ENCODE results near the gene ARL14. TPM values are rescaled to one million over a fixed set of nuclear protein-coding genes. Genes with fewer than 3 reads are reported as not detected.

ARL14 gene
- total and polyA plus RNA-seq, 2 donors (not counting 1 experiment from before 2014, with no cell fraction given) = not detected

GRCh38 chr3:160691151-160691550 is 14.2 kb downstream of the ARL14 start:
- TF ChIP-seq EZH2 (IDR thresholded peaks at IDR 0.05; ENCODE audit: low read length, missing control alignments) = no peak
- no peak for TF ChIP-seq CTCF (conservative IDR thresholded peaks at IDR 0.05 in 1 of 2, IDR thresholded peaks at IDR 0.05 in 1 of 2; ENCODE audit: low read depth in 1 of 2, low read length in 2 of 2)
- no peak for DNase-seq (ENCODE audit: low read depth in 2 of 2)
- H3K9ac ChIP-seq (ENCODE audit: insufficient read depth, low read length) = no peak overlapping the region

DNA sequence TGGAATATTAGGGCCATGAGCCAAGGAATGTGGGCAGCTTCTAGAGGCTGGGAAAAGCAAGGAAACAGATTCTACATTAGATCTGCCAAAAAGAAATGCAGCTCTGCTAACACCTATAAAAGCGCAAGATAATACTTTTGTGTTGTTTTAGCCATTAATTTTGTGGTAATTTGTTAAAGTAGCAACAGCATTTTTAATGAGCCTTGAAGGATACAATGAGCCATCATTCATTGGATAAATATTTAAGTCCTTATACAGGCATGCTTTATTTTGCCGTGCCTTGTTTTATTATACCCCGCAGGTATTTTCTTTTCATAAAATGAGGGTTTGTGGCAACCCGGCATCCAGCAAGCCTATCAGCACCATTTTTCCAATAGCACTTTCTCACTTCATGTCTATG is 15.0 kb downstream of the ARL14 start:
- TF ChIP-seq CTCF (conservative IDR thresholded peaks at IDR 0.05 in 1 of 2, IDR thresholded peaks at IDR 0.05 in 1 of 2; ENCODE audit: low read depth in 1 of 2, low read length in 2 of 2) = no peak
- no peak for TF ChIP-seq EZH2 (IDR thresholded peaks at IDR 0.05; ENCODE audit: low read length, missing control alignments)
- no peak overlapping the region for H3K27ac ChIP-seq (ENCODE audit: insufficient read depth, low read length)
- no peak overlapping the region for H3K9ac ChIP-seq (ENCODE audit: insufficient read depth, low read length)
- no peaks in the 10 kb centered on the region for H4K20me1 ChIP-seq (ENCODE audit: control insufficient read depth, extremely low read depth, insufficient read depth, low read length)
- H3K27me3 ChIP-seq (ENCODE audit: control insufficient read depth, insufficient read depth, low read length) = no peaks in the 10 kb centered on the region
- no peaks in the 10 kb centered on the region for H3K4me1 ChIP-seq (ENCODE audit: control insufficient read depth, extremely low read depth, insufficient read depth, low read length)
- H3K4me3 ChIP-seq (replicated peaks in 1 of 4; ENCODE audit: control extremely low read depth in 1 of 4, insufficient read depth in 1 of 4, low read depth in 3 of 4, low read length in 4 of 4) = no peak overlapping the region
- no peaks in the 10 kb centered on the region for H3K36me3 ChIP-seq (ENCODE audit: control insufficient read depth, insufficient read depth, low read length)
- H3K79me2 ChIP-seq (ENCODE audit: control insufficient read depth, insufficient read depth, low read length) = no peaks in the 10 kb centered on the region
- H2AFZ ChIP-seq (ENCODE audit: low read length) = no peak overlapping the region
- no peak for DNase-seq (ENCODE audit: low read depth in 2 of 2)
- no peak overlapping the region for H3K4me2 ChIP-seq (ENCODE audit: extremely low read depth, insufficient read depth, low read length)
- H3K9me3 ChIP-seq (ENCODE audit: control insufficient read depth, insufficient read depth, low read depth, low read length) = no peaks in the 10 kb centered on the region

More at GRCh38 chr3:160691151-160691550, 14.2 kb downstream of the ARL14 start:
- Histone ChIP-seq H3K4me2 (ENCODE audit: extremely low read depth, insufficient read depth, low read length) (no peak overlapping the region), H3K27ac (ENCODE audit: insufficient read depth, low read length) (no peak overlapping the region), H3K27me3 (ENCODE audit: control insufficient read depth, insufficient read depth, low read length) (no peaks in the 10 kb centered on the region), H3K36me3 (ENCODE audit: control insufficient read depth, insufficient read depth, low read length) (no peaks in the 10 kb centered on the region), H3K4me3 (replicated peaks in 1 of 4; ENCODE audit: control extremely low read depth in 1 of 4, insufficient read depth in 1 of 4, low read depth in 3 of 4, low read length in 4 of 4) (no peak overlapping the region), H3K4me1 (ENCODE audit: control insufficient read depth, extremely low read depth, insufficient read depth, low read length) (no peaks in the 10 kb centered on the region), H4K20me1 (ENCODE audit: control insufficient read depth, extremely low read depth, insufficient read depth, low read length) (no peaks in the 10 kb centered on the region), H3K79me2 (ENCODE audit: control insufficient read depth, insufficient read depth, low read length) (no peaks in the 10 kb centered on the region), H2AFZ (ENCODE audit: low read length) (no peak overlapping the region), H3K9me3 (ENCODE audit: control insufficient read depth, insufficient read depth, low read depth, low read length) (no peaks in the 10 kb centered on the region)

DNA sequence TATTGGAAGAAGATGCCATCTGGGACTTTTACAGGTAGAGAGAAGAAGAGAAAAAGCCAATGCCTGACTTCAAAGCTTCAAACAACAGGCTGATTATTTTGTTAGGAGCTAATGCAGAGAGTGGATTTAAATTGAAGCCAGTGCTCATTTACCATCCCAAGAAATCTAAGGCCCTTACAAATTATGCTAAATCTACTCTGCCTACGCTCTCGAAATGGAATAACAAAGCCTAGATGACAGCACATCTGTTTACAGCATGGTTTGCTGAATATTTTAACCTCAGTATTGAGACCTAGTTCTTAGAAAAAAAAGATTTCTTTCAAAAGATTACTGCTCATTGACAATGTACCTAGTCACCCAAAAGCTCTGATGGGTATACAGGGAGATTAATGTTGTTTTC is 16.2 kb downstream of the ARL14 start:
- H3K9me3 ChIP-seq (ENCODE audit: control insufficient read depth, insufficient read depth, low read depth, low read length) = no peaks in the 10 kb centered on the region
- H3K4me1 ChIP-seq (ENCODE audit: control insufficient read depth, extremely low read depth, insufficient read depth, low read length) = no peaks in the 10 kb centered on the region
- no peak overlapping the region for H3K4me2 ChIP-seq (ENCODE audit: extremely low read depth, insufficient read depth, low read length)
- no peak overlapping the region for H3K9ac ChIP-seq (ENCODE audit: insufficient read depth, low read length)
- no peaks in the 10 kb centered on the region for H3K79me2 ChIP-seq (ENCODE audit: control insufficient read depth, insufficient read depth, low read length)
- H3K4me3 ChIP-seq (replicated peaks in 1 of 4; ENCODE audit: control extremely low read depth in 1 of 4, insufficient read depth in 1 of 4, low read depth in 3 of 4, low read length in 4 of 4) = no peak overlapping the region
- H3K36me3 ChIP-seq (ENCODE audit: control insufficient read depth, insufficient read depth, low read length) = no peaks in the 10 kb centered on the region
- DNase-seq (ENCODE audit: low read depth in 2 of 2) = no peak
- no peak for TF ChIP-seq CTCF (conservative IDR thresholded peaks at IDR 0.05 in 1 of 2, IDR thresholded peaks at IDR 0.05 in 1 of 2; ENCODE audit: low read depth in 1 of 2, low read length in 2 of 2)
- no peak for TF ChIP-seq EZH2 (IDR thresholded peaks at IDR 0.05; ENCODE audit: low read length, missing control alignments)
- no peak overlapping the region for H2AFZ ChIP-seq (ENCODE audit: low read length)
- no peak overlapping the region for H3K27ac ChIP-seq (ENCODE audit: insufficient read depth, low read length)
- no peaks in the 10 kb centered on the region for H4K20me1 ChIP-seq (ENCODE audit: control insufficient read depth, extremely low read depth, insufficient read depth, low read length)
- no peaks in the 10 kb centered on the region for H3K27me3 ChIP-seq (ENCODE audit: control insufficient read depth, insufficient read depth, low read length)
